Aorta (tissue), 5 donors: ENCODE results near the gene ZC3H7B. TPM values are rescaled to one million over a fixed set of nuclear protein-coding genes. Genes with fewer than 3 reads are reported as not detected.

Experiments
- ATAC-seq: fragments of 200-7000 bp; cut with Tn5 transposase; one replicate; pipeline ENCODE4 v1.9.1; 2022; ENCODE audit warnings: moderate library complexity; ENCODE audit not compliant: low FRiP score
- DNase-seq, 2 donors: peaks; one replicate each; pipeline ENCODE4 v3.0.0-alpha.2; 2020
- H3K27ac ChIP-seq, 2 donors: one replicate each; pipeline ENCODE4 v1.5.1; 2013; ENCODE audit warnings: low read length in 2 of 2, mild to moderate bottlenecking in 2 of 2, moderate library complexity in 2 of 2, control low read depth in 1 of 2, inconsistent platforms in 1 of 2, low read depth in 1 of 2
- H3K27me3 ChIP-seq, 2 donors: one replicate each; pipeline ENCODE4 v1.6.1; 2013; ENCODE audit warnings: control low read depth in 1 of 2, low read length in 1 of 2, mild to moderate bottlenecking in 1 of 2, moderate library complexity in 1 of 2; ENCODE audit not compliant: insufficient read depth in 2 of 2, control insufficient read depth in 1 of 2
- H3K36me3 ChIP-seq, 2 donors: one replicate each; pipeline ENCODE4 v1.6.1; 2013; ENCODE audit warnings: control low read depth in 1 of 2, low read length in 1 of 2, mild to moderate bottlenecking in 1 of 2; ENCODE audit not compliant: insufficient read depth in 2 of 2, control insufficient read depth in 1 of 2
- H3K4me1 ChIP-seq, 2 donors: one replicate each; pipeline ENCODE4 v1.6.1; 2013; ENCODE audit warnings: low read length in 2 of 2, control low read depth in 1 of 2, mild to moderate bottlenecking in 1 of 2, moderate library complexity in 1 of 2; ENCODE audit not compliant: insufficient read depth in 2 of 2, control insufficient read depth in 1 of 2
- H3K4me3 ChIP-seq, 2 donors: one replicate each; pipeline ENCODE4 v1.5.1; 2013; ENCODE audit warnings: low read length in 2 of 2, control low read depth in 1 of 2, mild to moderate bottlenecking in 1 of 2
- H3K9me3 ChIP-seq: one replicate; pipeline ENCODE4 v1.6.1; 2013; ENCODE audit warnings: mild to moderate bottlenecking, low read length; ENCODE audit not compliant: control insufficient read depth
- WGBS, 2 donors: extraction: QIAGEN DNeasy Blood & Tissue Kit; methylation state at CpG; one replicate each; pipeline ENCODE4 v1.1.7; 2013; 5-methylcytosine and 5-hydroxymethylcytosine counted together
- intact Hi-C, 2 donors: fragments of 100-400 bp; cut with DNase I; formaldehyde crosslinking; loops; one replicate each; pipeline versions ENCODE4 v1.14.2 to v1.15.0; 2022
- polyA plus RNA-seq, 2 donors: library from polyadenylated mRNA; stranded (reverse); fragments of 200-250 nt; gene quantifications; one replicate each; pipeline ENCODE4 v1.2.3, GENCODE V29; 2013
- total RNA-seq, 2 donors: library from RNA; stranded (reverse); fragmentation: NEBNext Ultra II Directional; extraction: Animal tissue kit (Norgen Biotek cat#: 25700); gene quantifications; one replicate each; pipeline ENCODE4 v1.2.1, GENCODE V29; 2021
- donor health status: healthy with polysubstance abuse.
- donor health status: Bipolar disorder and iron deficiency.
- donor health status: DM: no; HTN: no; CAD: no.
- donor health status: DM: no; HTN: no; CAD: no.
- donor health status: DM: yes; HTN: yes; CAD: no.

The ZC3H7B gene
- total and polyA plus RNA-seq, 4 donors, result 14.8 to 50.0 (median 29.2) TPM

GRCh38 chr22:41280854-41281253 lies 20.5 kb upstream of the ZC3H7B start:
- ATAC-seq, result no peak
- intact Hi-C loops, result loop anchor here in 1 of 2 donors (10.0 kb wide), 1 partner anchor 244 kb away; no protein-coding TSS in a partner anchor

DNA sequence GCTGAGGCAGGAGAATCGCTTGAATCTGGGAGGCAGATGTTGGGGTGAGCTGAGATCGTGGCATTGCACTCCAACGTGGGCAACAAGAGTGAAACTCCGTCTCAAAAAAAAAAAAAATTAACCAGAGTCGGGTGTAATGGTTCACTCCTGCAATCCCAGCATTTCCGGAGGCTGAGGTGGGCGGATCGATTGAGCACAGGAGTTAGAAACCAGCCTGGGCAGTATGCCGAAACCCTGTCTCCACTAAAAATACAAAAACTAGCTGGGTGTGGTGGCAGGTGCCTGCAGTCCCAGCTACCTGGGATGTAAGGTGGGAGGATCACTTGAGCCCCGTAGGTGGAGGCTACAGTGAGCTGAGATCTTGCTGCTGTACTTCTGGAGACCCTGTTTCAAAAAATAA lies 16.9 kb upstream of the ZC3H7B start:
- no peak overlapping the region for H3K27ac ChIP-seq
- no peaks in the 10 kb centered on the region for H3K9me3 ChIP-seq
- no peaks in the 10 kb centered on the region for H3K4me1 ChIP-seq
- ATAC-seq (no peak), DNase-seq (no peak)
- H3K27me3 ChIP-seq, result no peaks in the 10 kb centered on the region
- H3K36me3 ChIP-seq, result peaks cover 0 to 3% of the 10 kb centered on the region in 2 donors
- intact Hi-C loops, result loop anchor here in 1 of 2 donors (10.0 kb wide), 1 partner anchor 240 kb away; no protein-coding TSS in a partner anchor
- H3K4me3 ChIP-seq, result no peak overlapping the region
- WGBS, 2 donors, result 91% methylated on average over 10 of the region's 10 CpGs

More at GRCh38 chr22:41280854-41281253, 20.5 kb upstream of the ZC3H7B start:
- DNase-seq, result no peak
- no peak overlapping the region for H3K27ac ChIP-seq
- H3K36me3 ChIP-seq, result peaks cover 0 to 3% of the 10 kb centered on the region in 2 donors
- no peaks in the 10 kb centered on the region for H3K9me3 ChIP-seq
- no peaks in the 10 kb centered on the region for H3K4me1 ChIP-seq
- no peaks in the 10 kb centered on the region for H3K27me3 ChIP-seq
- no peak overlapping the region for H3K4me3 ChIP-seq
- WGBS, 2 donors, result 69 to 76% methylated on average over 2 of the region's 2 CpGs

GRCh38 chr22:41285441-41285819 lies 15.9 kb upstream of the ZC3H7B start:
- no peaks in the 10 kb centered on the region for H3K27me3 ChIP-seq
- ATAC-seq (peak; percentile 40), DNase-seq (peak; percentile 62 to 87)
- intact Hi-C loops, result loop anchor here in 1 of 2 donors (10.0 kb wide), 1 partner anchor 239 kb away; no protein-coding TSS in a partner anchor
- peak overlapping the region; percentile 53 to 75 for H3K4me3 ChIP-seq
- H3K36me3 ChIP-seq, result peaks cover 0 to 2% of the 10 kb centered on the region in 2 donors
- WGBS, 2 donors, result 0% methylated on average over 30 of the region's 30 CpGs
- peak overlapping the region in 1 of 2 donors; percentile 18 for H3K27ac ChIP-seq
- H3K4me1 ChIP-seq, result no peaks in the 10 kb centered on the region
- no peaks in the 10 kb centered on the region for H3K9me3 ChIP-seq

GRCh38 chr22:41285820-41286638 lies 15.3 kb upstream of the ZC3H7B start, which contains the start of gene RANGAP1:
RANGAP1 (minus strand) TSS chr22:41286187; CDS start chr22:41281044, 5,143 bp downstream.
- peak; percentile 100 for ATAC-seq
- intact Hi-C loops, result loop anchor here in 1 of 2 donors (10.0 kb wide), 1 partner anchor 239 kb away; no protein-coding TSS in a partner anchor
- Histone ChIP-seq H3K27ac (peak within 1 kb of the TSS in 1 of 2 donors; percentile 37), H3K36me3 (no peaks in the 10 kb centered on the region), H3K4me1 (no peaks in the 10 kb centered on the region), H3K9me3 (no peaks in the 10 kb centered on the region), H3K4me3 (peak within 1 kb of the TSS; percentile 53 to 78), H3K27me3 (no peaks in the 10 kb centered on the region)
- 0% methylated on average over 73 to 77 of the region's 77 CpGs for WGBS, 2 donors
- peak; percentile 99 for DNase-seq

DNA sequence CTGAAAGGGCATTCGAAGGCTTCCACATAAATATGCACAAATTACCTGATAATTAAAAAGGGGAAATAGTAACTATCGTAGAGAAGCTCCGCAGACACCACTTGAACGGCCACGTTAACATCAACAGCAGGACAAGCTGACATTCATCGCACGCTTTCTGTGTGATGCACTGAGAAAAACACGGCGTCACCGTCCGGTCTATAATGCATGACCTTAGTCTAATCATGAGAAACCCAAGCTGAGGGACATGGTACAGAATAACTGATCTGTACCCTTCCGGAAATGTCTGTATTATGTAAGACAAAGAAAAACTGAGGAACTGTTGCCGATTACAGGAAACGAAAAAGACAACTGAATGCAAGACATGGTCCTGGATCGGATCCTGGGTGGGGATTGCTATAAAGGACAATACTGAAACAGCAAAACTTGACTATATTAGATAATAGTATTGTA lies 14.7 kb upstream of the ZC3H7B start:
- DNase-seq (no peak), ATAC-seq (no peak)
- no peaks in the 10 kb centered on the region for H3K27me3 ChIP-seq
- 1 to 3% methylated on average over 15 of the region's 15 CpGs for WGBS, 2 donors
- intact Hi-C loops, result loop anchor here in 1 of 2 donors (10.0 kb wide), 1 partner anchor 238 kb away; no protein-coding TSS in a partner anchor
- H3K4me3 ChIP-seq, result peak overlapping the region in 1 of 2 donors; percentile 78
- H3K9me3 ChIP-seq, result no peaks in the 10 kb centered on the region
- no peaks in the 10 kb centered on the region for H3K4me1 ChIP-seq
- peak overlapping the region in 1 of 2 donors; percentile 37 for H3K27ac ChIP-seq
- no peaks in the 10 kb centered on the region for H3K36me3 ChIP-seq

DNA sequence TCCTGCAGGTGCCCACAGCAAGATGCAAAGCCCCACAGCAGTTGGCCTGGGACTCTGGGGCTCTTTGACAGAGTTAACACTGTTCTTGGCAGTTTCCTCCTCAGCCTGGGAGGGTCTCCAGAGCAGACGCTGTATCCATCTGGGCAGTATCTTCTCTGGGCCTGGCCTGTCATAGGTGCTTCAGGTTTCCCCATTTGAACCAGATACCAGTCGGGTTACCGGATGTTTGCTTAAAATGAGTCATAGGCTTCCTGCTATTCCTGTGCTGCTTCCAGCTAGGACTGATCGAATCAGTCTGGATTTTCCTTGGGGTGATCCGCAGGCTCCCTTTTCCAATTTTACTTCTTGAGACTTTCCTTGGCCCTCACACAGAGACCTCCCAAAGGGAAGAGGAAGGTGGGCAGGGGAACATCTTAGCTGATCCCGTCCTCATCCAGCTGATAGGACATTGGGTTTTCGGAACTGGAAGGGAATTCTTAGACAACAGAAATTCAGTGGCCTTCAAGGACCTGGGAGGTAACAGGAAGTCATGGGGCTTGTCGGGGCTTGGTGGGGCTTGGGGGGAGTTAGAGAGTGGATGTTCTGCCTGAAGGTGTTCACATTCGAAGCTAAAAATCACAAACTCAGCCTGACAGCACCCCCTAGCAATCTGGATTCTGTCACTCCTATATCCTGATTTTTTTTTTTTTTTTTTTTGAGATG lies 12.9 kb upstream of the ZC3H7B start:
- 36 to 46% methylated on average over 9 of the region's 9 CpGs for WGBS, 2 donors
- Histone ChIP-seq H3K36me3 (no peaks in the 10 kb centered on the region), H3K9me3 (no peaks in the 10 kb centered on the region), H3K4me3 (no peak overlapping the region), H3K27me3 (no peaks in the 10 kb centered on the region), H3K27ac (peak overlapping the region in 1 of 2 donors; percentile 86), H3K4me1 (no peaks in the 10 kb centered on the region)
- DNase-seq (no peak), ATAC-seq (no peak)
- intact Hi-C loops, result loop anchor here in 1 of 2 donors (10.0 kb wide), 1 partner anchor 236 kb away; no protein-coding TSS in a partner anchor

DNA sequence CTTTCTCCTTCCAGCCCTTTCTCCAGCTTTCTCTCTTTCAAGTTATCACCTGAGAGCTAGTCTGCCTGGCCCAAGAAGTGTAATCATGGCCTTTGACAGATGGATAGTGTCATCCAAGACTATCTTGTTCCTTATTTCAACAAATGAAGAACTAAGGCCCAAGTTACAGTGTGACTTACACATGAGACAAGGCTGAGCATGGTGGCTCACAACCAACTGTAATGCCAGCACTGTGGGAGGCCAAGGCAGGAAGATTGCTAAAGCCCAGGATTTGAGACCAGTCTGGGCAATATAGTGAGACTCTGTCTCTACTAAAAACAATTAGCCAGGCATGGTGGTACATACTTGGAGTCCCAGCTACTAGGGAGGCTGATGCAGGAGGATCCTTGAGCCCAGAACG lies 11.7 kb upstream of the ZC3H7B start:
- Histone ChIP-seq H3K4me3 (no peak overlapping the region), H3K36me3 (no peaks in the 10 kb centered on the region), H3K27ac (peak overlapping the region in 1 of 2 donors; percentile 35), H3K9me3 (no peaks in the 10 kb centered on the region), H3K4me1 (no peaks in the 10 kb centered on the region), H3K27me3 (no peaks in the 10 kb centered on the region)
- intact Hi-C loops, result loop anchor here in 1 of 2 donors (10.0 kb wide), 1 partner anchor 235 kb away; no protein-coding TSS in a partner anchor
- 95 to 96% methylated on average over 1 of the region's 1 CpG for WGBS, 2 donors
- no peak for DNase-seq
- no peak for ATAC-seq
